GM23338 (cell line): ENCODE data around the gene EXOSC5. TPM values are rescaled to one million over a fixed set of nuclear protein-coding genes. Genes with fewer than 3 reads are reported as not detected.

Experiments used
- ATAC-seq: fragments of 200-7000 bp; cut with Tn5 transposase; 3 replicates; pipeline ENCODE4 v1.9.1; 2020
- DNase-seq: peaks from one replicate; pipeline ENCODE4 v3.0.0-alpha.2; 2015; ENCODE audit warnings: low spot score
- H2AFZ ChIP-seq: fragments of 200-600 bp; sonication (generic); 2 replicates; pipeline ENCODE4 v1.8.0; 2016; ENCODE audit warnings: antibody characterized with exemption, mild to moderate bottlenecking, moderate library complexity
- H3F3A ChIP-seq: fragments of 200-600 bp; sonication (generic); replicated peaks from 2 replicates; pipeline ENCODE4 v1.8.0; 2017; ENCODE audit warnings: antibody characterized with exemption, mixed run types, low read depth
- H3K27ac ChIP-seq: fragments of 200-600 bp; sonication (generic); 2 replicates; pipeline ENCODE4 v1.6.1; 2016; ENCODE audit warnings: low read depth
- H3K27me3 ChIP-seq: fragments of 200-600 bp; sonication (generic); 2 replicates; pipeline ENCODE4 v1.8.0; 2016; ENCODE audit warnings: mild to moderate bottlenecking, mixed run types, moderate library complexity; ENCODE audit not compliant: insufficient read depth
- H3K36me3 ChIP-seq: fragments of 200-600 bp; sonication (generic); 2 replicates; pipeline ENCODE4 v1.8.0; 2016; ENCODE audit warnings: mild to moderate bottlenecking; ENCODE audit not compliant: insufficient read depth
- H3K4me1 ChIP-seq: fragments of 200-600 bp; sonication (generic); 2 replicates; pipeline ENCODE4 v1.8.0; 2016; ENCODE audit warnings: mild to moderate bottlenecking, moderate library complexity; ENCODE audit not compliant: insufficient read depth
- H3K4me2 ChIP-seq: fragments of 200-600 bp; sonication (generic); 2 replicates; pipeline ENCODE4 v1.7.1; 2017; ENCODE audit warnings: mixed run types
- H3K4me3 ChIP-seq: fragments of 200-600 bp; sonication (generic); 2 replicates; pipeline ENCODE4 v1.6.1; 2016; ENCODE audit warnings: mixed run types
- H3K79me2 ChIP-seq: fragments of 200-600 bp; sonication (generic); replicated peaks from 2 replicates; pipeline ENCODE4 v1.8.0; 2017; ENCODE audit warnings: mild to moderate bottlenecking; ENCODE audit not compliant: insufficient read depth
- H3K9me2 ChIP-seq: fragments of 200-600 bp; sonication (generic); 2 replicates; pipeline ENCODE4 v1.8.0; 2017; ENCODE audit not compliant: insufficient read depth
- H4K20me1 ChIP-seq: fragments of 200-600 bp; sonication (generic); replicated peaks from 2 replicates; pipeline ENCODE4 v1.8.0; 2017; ENCODE audit warnings: mild to moderate bottlenecking; ENCODE audit not compliant: insufficient read depth
- H3K27ac Mint-ChIP-seq: 2 replicates; pipeline ENCODE4 v1.8.0; 2020; ENCODE audit warnings: inconsistent platforms, mild to moderate bottlenecking, moderate library complexity, mixed read lengths
- H3K27me3 Mint-ChIP-seq: 3 replicates; pipeline ENCODE4 v1.8.0; 2022; ENCODE audit warnings: low read depth, mild to moderate bottlenecking, moderate library complexity, mixed read lengths, inconsistent platforms; ENCODE audit not compliant: insufficient read depth, poor library complexity
- H3K36me3 Mint-ChIP-seq: 3 replicates; pipeline ENCODE4 v1.8.0; 2021; ENCODE audit warnings: low read depth, mild to moderate bottlenecking, inconsistent platforms, moderate library complexity, mixed read lengths
- H3K4me1 Mint-ChIP-seq: 3 replicates; pipeline ENCODE4 v1.8.0; 2020; ENCODE audit warnings: mild to moderate bottlenecking, inconsistent platforms, mixed read lengths
- H3K4me3 Mint-ChIP-seq: 3 replicates; pipeline ENCODE4 v1.8.0; 2021; ENCODE audit warnings: moderate library complexity, mild to moderate bottlenecking, inconsistent platforms, mixed read lengths
- H3K9me3 Mint-ChIP-seq: 3 replicates; pipeline ENCODE4 v1.8.0; 2020; ENCODE audit warnings: moderate library complexity, mild to moderate bottlenecking, inconsistent platforms, mixed read lengths
- CREB1 ChIP-seq: fragments of 250-450 bp; sonication (Bioruptor Pico); IDR thresholded peaks from 2 replicates; pipeline ENCODE4 v1.5.0; 2020; ENCODE audit warnings: low read depth, mild to moderate bottlenecking, moderate library complexity
- CTCF ChIP-seq, 2 experiments: fragments of 200-600 bp in 1 of 2; sonication (generic) in 1 of 2; conservative IDR thresholded peaks; 2 replicates each; pipeline versions ENCODE4 v1.5.1 to v1.6.1; 2016 to 2017; ENCODE audit warnings: antibody characterized with exemption in 2 of 2, low read depth in 2 of 2, mild to moderate bottlenecking in 2 of 2, moderate library complexity in 1 of 2
- ETS1 ChIP-seq: IDR thresholded peaks from 2 replicates; pipeline ENCODE4 v1.6.1; 2016; ENCODE audit warnings: antibody characterized with exemption
- EZH2 ChIP-seq: fragments of 200-600 bp; sonication (generic); IDR thresholded peaks from one replicate; pipeline ENCODE4 v1.8.0; 2017; ENCODE audit warnings: antibody characterized with exemption, mild to moderate bottlenecking, low read depth; ENCODE audit not compliant: unreplicated experiment
- EZH2phosphoT487 ChIP-seq: fragments of 200-600 bp; sonication (generic); IDR thresholded peaks from one replicate; pipeline ENCODE4 v1.8.1; 2018; ENCODE audit warnings: antibody characterized with exemption; ENCODE audit not compliant: unreplicated experiment
- JUNB ChIP-seq: IDR thresholded peaks from one replicate; pipeline ENCODE4 v1.6.1; 2016; ENCODE audit warnings: antibody characterized with exemption; ENCODE audit not compliant: unreplicated experiment
- NANOG ChIP-seq: IDR thresholded peaks from 2 replicates; pipeline ENCODE4 v1.6.1; 2016; ENCODE audit warnings: antibody characterized with exemption, borderline replicate concordance
- POLR2AphosphoS5 ChIP-seq: IDR thresholded peaks from 2 replicates; pipeline ENCODE4 v1.6.1; 2016; ENCODE audit warnings: antibody characterized with exemption, low read depth
- REST ChIP-seq: IDR thresholded peaks from one replicate; pipeline ENCODE4 v1.6.1; 2018; ENCODE audit warnings: antibody characterized with exemption; ENCODE audit not compliant: unreplicated experiment
- STAT1 ChIP-seq: IDR thresholded peaks from one replicate; pipeline ENCODE4 v1.6.1; 2016; ENCODE audit warnings: antibody characterized with exemption; ENCODE audit not compliant: unreplicated experiment
- ZNF114 ChIP-seq: fragments of 250-450 bp; sonication (Bioruptor Pico); IDR thresholded peaks from 2 replicates; pipeline ENCODE4 v1.5.0; 2020; ENCODE audit warnings: mild to moderate bottlenecking, moderate library complexity
- ZNF331 ChIP-seq: fragments of 250-450 bp; sonication (Bioruptor Pico); IDR thresholded peaks from 2 replicates; pipeline ENCODE4 v1.5.0; 2020; ENCODE audit warnings: low read depth, mild to moderate bottlenecking, moderate library complexity
- ZNF462 ChIP-seq: fragments of 250-450 bp; sonication (Bioruptor Pico); IDR thresholded peaks from 2 replicates; pipeline ENCODE4 v1.5.0; 2020; ENCODE audit warnings: mild to moderate bottlenecking, moderate library complexity
- polyA plus RNA-seq: library from polyadenylated mRNA; unstranded; fragments of >200 nt; fragmentation: Nextera tagmentation; extraction: Ambion mirVana; gene quantifications from 2 replicates; pipeline ENCODE4 v1.2.1, GENCODE V29; 2016
- total RNA-seq: library from RNA; depleted of rRNA; stranded (reverse); fragments of >200 nt; shearing (Covaris generic); gene quantifications from 2 replicates; pipeline ENCODE4 v1.2.3, GENCODE V29; 2014

Gene EXOSC5
- total and polyA plus RNA-seq, 2 experiments from 2014 or later: 65.1 to 125 TPM

- ATAC-seq: no peak
- H3K36me3 ChIP-seq: 0 out of 2 replicates have a peak, but pooled peaks cover 3% of the 10 kb centered on the region
These were observed 12.8 kb downstream of the EXOSC5 start for GRCh38 chr19:41384351-41384750.

More at GRCh38 chr19:41384351-41384750, 12.8 kb downstream of the EXOSC5 start:
- Histone ChIP-seq H3K9me2 (no peaks in the 10 kb centered on the region), H3K27ac (no peak overlapping the region), H3K27me3 (no peaks in the 10 kb centered on the region), H3K4me3 (no peak overlapping the region), H3K79me2 (no peaks in the 10 kb centered on the region), H3F3A (0 out of 2 replicates have a peak, but pooled peaks cover 4% of the 10 kb centered on the region), H2AFZ (no peak overlapping the region), H4K20me1 (peaks cover 5% of the 10 kb centered on the region; the same call in 1 of the 2 replicates), H3K4me1 (no peaks in the 10 kb centered on the region), H3K4me2 (no peak overlapping the region)
- H3K27me3 Mint-ChIP-seq: peaks cover 3% of the 10 kb centered on the region
- no peak overlapping the region for H3K27ac Mint-ChIP-seq
- peaks cover 21% of the 10 kb centered on the region for H3K36me3 Mint-ChIP-seq
- TF ChIP-seq CTCF (conservative IDR thresholded peaks at IDR 0.05; ENCODE audit: low read depth in 2 of 2) (no peak), STAT1 (no peak), NANOG (no peak), EZH2 (no peak), POLR2AphosphoS5 (no peak), JUNB (no peak), ZNF462 (CRISPR knock-in tag) (no peak), ETS1 (no peak), REST (no peak), ZNF114 (no peak), EZH2phosphoT487 (no peak), ZNF331 (CRISPR knock-in tag) (no peak), CREB1 (CRISPR knock-in tag) (no peak)
- H3K4me1 Mint-ChIP-seq: no peaks in the 10 kb centered on the region
- H3K4me3 Mint-ChIP-seq: no peak overlapping the region
- peaks cover 3% of the 10 kb centered on the region; the same call in 1 of the 3 replicates for H3K9me3 Mint-ChIP-seq
- DNase-seq: no peak
